NCI-H460 (cell line): ENCODE measurements around the gene CCM2. TPM values are rescaled to one million over a fixed set of nuclear protein-coding genes. Genes with fewer than 3 reads are reported as not detected.
"Not testable (repeated sequence)": the region's sequence is repeated elsewhere in the genome, so short reads cannot be mapped to it uniquely, and the experiment has no call there.

Experiments used
- DNase-seq: peaks from one replicate; pipeline ENCODE4 v3.0.0-alpha.2; 2016; ENCODE audit warnings: low read depth; ENCODE audit errors: extremely low read depth
- total RNA-seq: library from RNA; depleted of rRNA; stranded (reverse); fragments of >200 nt; shearing (Covaris generic); gene quantifications from 2 replicates; pipeline ENCODE4 v1.2.3, GENCODE V29; 2014

The CCM2 gene
- total RNA-seq, 1 experiment from 2014 or later = 27.4 TPM

- no peak for DNase-seq
These were observed 92.3 kb downstream of the CCM2 start for GRCh38 chr7:45092100-45092930.

GRCh38 chr7:45092931-45093235 lies 92.9 kb downstream of the CCM2 start:
- no peak for DNase-seq

GRCh38 chr7:45098983-45099839 lies 99.2 kb downstream of the CCM2 start:
- no peak for DNase-seq

- no peak for DNase-seq
These were observed 100.1 kb downstream of the CCM2 start for GRCh38 chr7:45099891-45100760.

- no peak for DNase-seq
These were observed 100.9 kb downstream of the CCM2 start for GRCh38 chr7:45100761-45101480.

- no peak for DNase-seq
These were observed 101.7 kb downstream of the CCM2 start for GRCh38 chr7:45101748-45102147.

GRCh38 chr7:45102785-45103712 lies 103.0 kb downstream of the CCM2 start:
- no peak for DNase-seq

GRCh38 chr7:45103958-45104843 lies 104.2 kb downstream of the CCM2 start:
- DNase-seq = no peak

- no peak for DNase-seq
These were observed 105.0 kb downstream of the CCM2 start for GRCh38 chr7:45104844-45105587.

GRCh38 chr7:45105588-45106188 lies 105.7 kb downstream of the CCM2 start:
- no peak for DNase-seq

- DNase-seq = no peak
These were observed 106.8 kb downstream of the CCM2 start for GRCh38 chr7:45106820-45107219.

- DNase-seq = no peak
These were observed 107.4 kb downstream of the CCM2 start for GRCh38 chr7:45107356-45107755.

GRCh38 chr7:45108863-45109262 lies 108.9 kb downstream of the CCM2 start:
- DNase-seq = no peak

GRCh38 chr7:45111298-45112223 lies 111.6 kb downstream of the CCM2 start, which contains the start of gene TBRG4:
TBRG4 (minus strand) TSS chr7:45111697; CDS start chr7:45109237, 2,460 bp downstream.
- DNase-seq = peak; percentile 94

- DNase-seq = no peak
These were observed 112.6 kb downstream of the CCM2 start for GRCh38 chr7:45112648-45113047.

- not testable (repeated sequence) for DNase-seq
These were observed 114.3 kb downstream of the CCM2 start for GRCh38 chr7:45114257-45114656.
